NT2/D1 (cell line): Measurements from ENCODE around the gene LPP.

Experiments
- DNase-seq: peaks from one replicate; pipeline ENCODE4 v3.0.0-alpha.2; 2011; ENCODE audit warnings: low read depth, low spot score
- H3K27me3 ChIP-seq: 2 replicates; pipeline ENCODE4 v1.6.0; 2011; ENCODE audit warnings: mild to moderate bottlenecking; ENCODE audit not compliant: insufficient read length, insufficient read depth
- H3K36me3 ChIP-seq: 2 replicates; pipeline ENCODE4 v1.6.1; 2011; ENCODE audit warnings: mild to moderate bottlenecking, low read length, mixed read lengths; ENCODE audit not compliant: insufficient read depth, insufficient read length
- H3K4me1 ChIP-seq: 2 replicates; pipeline ENCODE4 v1.5.1; 2011; ENCODE audit not compliant: insufficient read depth, insufficient read length
- H3K4me3 ChIP-seq: 2 replicates; pipeline ENCODE4 v1.5.1; 2011; ENCODE audit warnings: low read depth; ENCODE audit not compliant: insufficient read length
- H3K9ac ChIP-seq: 2 replicates; pipeline ENCODE4 v1.6.0; 2011; ENCODE audit warnings: low read depth; ENCODE audit not compliant: insufficient read length
- H3K9me3 ChIP-seq: 2 replicates; pipeline ENCODE4 v1.5.1; 2011; ENCODE audit warnings: mild to moderate bottlenecking, low read length; ENCODE audit not compliant: insufficient read depth
- SUZ12 ChIP-seq: IDR thresholded peaks from 2 replicates; pipeline ENCODE4 v1.6.1; 2011; ENCODE audit not compliant: insufficient read length, insufficient read depth; ENCODE audit errors: extremely low read depth
- YY1 ChIP-seq: IDR thresholded peaks from 2 replicates; pipeline ENCODE4 v1.6.1; 2011; ENCODE audit not compliant: insufficient read length, insufficient read depth
- ZNF274 ChIP-seq: IDR thresholded peaks from 2 replicates; pipeline ENCODE4 v1.6.1; 2011; ENCODE audit warnings: mild to moderate bottlenecking, low read depth, low read length

Gene LPP

DNA sequence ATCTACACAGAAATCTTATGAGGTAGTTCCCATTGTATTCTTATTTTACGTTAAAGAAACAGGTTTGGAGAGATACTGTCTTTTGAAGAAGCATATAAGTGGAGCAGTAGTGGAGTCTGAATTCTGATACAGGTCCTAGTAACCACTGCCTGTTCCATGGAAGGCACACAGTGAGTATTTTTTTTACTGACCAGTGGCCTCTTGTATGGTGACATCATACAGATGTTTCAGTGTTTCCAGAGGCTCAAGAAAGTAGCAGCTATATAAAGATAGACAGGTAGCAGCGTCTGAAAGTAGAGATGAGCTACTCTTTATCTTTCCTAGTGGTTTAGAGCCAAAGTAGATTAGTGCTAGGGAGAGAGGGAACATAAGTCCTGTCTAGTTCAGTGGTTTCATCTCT lies 173.5 kb downstream of the LPP start:
- Histone ChIP-seq H3K4me3 (no peak overlapping the region), H3K36me3 (peaks cover 9% of the 10 kb centered on the region), H3K27me3 (no peaks in the 10 kb centered on the region), H3K9me3 (no peaks in the 10 kb centered on the region), H3K4me1 (no peaks in the 10 kb centered on the region), H3K9ac (no peak overlapping the region)
- no peak for DNase-seq
- TF ChIP-seq SUZ12 (no peak), YY1 (no peak), ZNF274 (no peak)

DNA sequence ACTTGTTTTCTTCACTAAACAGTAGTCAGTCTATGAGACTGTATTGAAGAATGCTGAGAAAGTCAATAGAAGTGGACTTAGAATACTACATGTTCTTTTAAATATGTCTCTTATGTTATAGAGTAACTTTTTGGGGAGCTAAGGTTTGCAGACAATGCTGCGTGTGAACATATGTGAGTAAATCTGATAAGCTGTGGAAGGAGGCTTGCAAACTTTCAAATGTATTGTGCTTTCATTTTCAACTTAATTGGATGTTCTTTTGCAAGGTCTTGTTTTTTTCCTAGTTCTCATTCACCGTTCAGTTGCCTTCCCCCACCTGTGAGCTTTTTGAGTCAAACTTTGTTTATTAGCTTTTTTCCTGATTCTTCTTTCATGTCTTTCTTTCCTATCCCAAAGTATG lies 176.2 kb downstream of the LPP start:
- no peaks in the 10 kb centered on the region for H3K9me3 ChIP-seq
- no peak for TF ChIP-seq YY1
- TF ChIP-seq SUZ12, result no peak
- no peak for TF ChIP-seq ZNF274
- no peaks in the 10 kb centered on the region for H3K27me3 ChIP-seq
- H3K9ac ChIP-seq, result no peak overlapping the region
- no peaks in the 10 kb centered on the region for H3K4me1 ChIP-seq
- H3K36me3 ChIP-seq, result peaks cover 9% of the 10 kb centered on the region
- no peak for DNase-seq
- H3K4me3 ChIP-seq, result no peak overlapping the region

DNA sequence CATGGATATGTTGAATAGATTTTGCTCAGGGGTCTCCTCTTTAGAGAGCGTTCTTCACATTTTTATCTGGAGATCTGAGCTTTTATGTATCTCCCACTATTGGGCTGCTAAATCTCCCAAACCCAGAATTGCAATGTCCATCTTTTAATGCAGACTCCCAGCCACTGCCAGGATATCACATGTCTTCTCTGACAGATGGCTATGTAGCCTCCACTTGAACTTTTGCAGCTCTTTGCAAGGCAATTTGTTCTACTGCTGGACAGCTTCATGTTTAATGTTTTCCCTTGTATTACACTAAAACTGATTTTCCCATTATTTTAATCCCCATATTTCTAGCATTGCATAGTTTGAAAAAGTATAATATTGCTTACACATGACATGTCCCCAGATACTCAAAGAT lies 177.2 kb downstream of the LPP start:
- Histone ChIP-seq H3K36me3 (peaks cover 4% of the 10 kb centered on the region), H3K4me3 (no peak overlapping the region), H3K27me3 (no peaks in the 10 kb centered on the region), H3K4me1 (no peaks in the 10 kb centered on the region), H3K9me3 (no peaks in the 10 kb centered on the region), H3K9ac (no peak overlapping the region)
- DNase-seq, result no peak
- TF ChIP-seq SUZ12 (no peak), ZNF274 (no peak), YY1 (no peak)

DNA sequence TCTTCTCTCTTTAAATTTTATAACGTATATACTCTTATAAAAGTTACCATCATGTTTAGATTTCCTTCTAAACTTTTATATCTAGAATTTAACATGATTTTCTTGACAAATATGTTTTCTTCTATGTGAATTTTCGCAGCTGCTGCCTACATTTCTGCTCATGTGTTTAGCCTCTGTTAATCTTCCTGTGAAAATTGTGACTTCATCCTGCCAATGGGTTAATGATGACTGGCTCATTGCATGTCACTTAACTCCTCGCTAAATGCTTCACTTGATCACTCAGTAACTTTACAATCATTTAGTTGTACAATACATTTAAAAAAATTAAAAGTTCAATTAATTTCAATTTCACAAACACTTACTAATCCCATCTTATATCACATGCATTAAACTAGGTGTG lies 178.1 kb downstream of the LPP start:
- no peak for TF ChIP-seq YY1
- Histone ChIP-seq H3K4me1 (no peaks in the 10 kb centered on the region), H3K9me3 (no peaks in the 10 kb centered on the region), H3K9ac (no peak overlapping the region), H3K27me3 (no peaks in the 10 kb centered on the region), H3K4me3 (no peak overlapping the region), H3K36me3 (no peaks in the 10 kb centered on the region)
- no peak for DNase-seq

DNA sequence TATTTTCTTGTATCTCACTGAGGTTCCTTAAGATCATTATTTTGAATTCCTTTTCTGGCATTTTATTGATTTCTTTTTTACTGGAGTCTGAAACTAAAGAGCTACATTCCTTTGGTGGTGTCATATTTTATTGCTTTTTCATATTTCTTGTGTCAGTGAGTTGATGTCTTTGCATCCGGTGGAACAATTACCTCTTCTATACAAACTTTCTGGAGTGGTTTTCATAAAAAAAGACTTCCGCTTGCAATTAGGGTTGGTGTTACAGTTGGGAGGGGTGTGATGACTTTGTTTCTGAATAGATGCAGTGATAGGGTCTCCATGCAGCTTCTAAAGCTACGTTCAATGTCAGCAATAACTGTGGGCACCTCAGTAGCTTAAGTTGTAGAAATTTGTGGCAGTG lies 181.7 kb downstream of the LPP start:
- DNase-seq, result no peak
- no peak overlapping the region for H3K4me3 ChIP-seq
- no peaks in the 10 kb centered on the region for H3K9me3 ChIP-seq
- no peaks in the 10 kb centered on the region for H3K27me3 ChIP-seq
- H3K4me1 ChIP-seq, result no peaks in the 10 kb centered on the region
- no peak overlapping the region for H3K9ac ChIP-seq
- no peaks in the 10 kb centered on the region for H3K36me3 ChIP-seq
- no peak for TF ChIP-seq SUZ12
- TF ChIP-seq YY1, result no peak
- TF ChIP-seq ZNF274, result no peak

DNA sequence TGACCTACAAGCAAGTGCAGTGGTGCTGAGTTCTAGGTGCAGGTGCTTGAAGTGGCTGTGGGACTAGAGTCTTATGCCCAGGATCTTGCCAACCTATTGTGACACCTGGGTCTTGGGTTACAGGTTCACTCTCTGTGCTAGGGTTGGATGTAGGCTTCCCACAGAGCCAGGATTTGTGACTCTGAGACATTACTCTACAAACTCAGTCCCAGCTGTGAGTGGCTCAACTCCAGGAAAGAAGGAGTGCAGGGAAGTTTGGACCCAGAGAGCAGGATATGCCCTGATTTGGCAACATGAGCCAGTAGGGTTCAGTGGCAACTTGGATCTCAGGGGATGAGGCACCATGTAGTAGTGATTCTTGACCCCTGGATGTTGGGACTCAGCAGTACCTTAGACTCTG lies 182.2 kb downstream of the LPP start:
- Histone ChIP-seq H3K9ac (no peak overlapping the region), H3K4me3 (no peak overlapping the region), H3K36me3 (no peaks in the 10 kb centered on the region), H3K9me3 (no peaks in the 10 kb centered on the region), H3K27me3 (no peaks in the 10 kb centered on the region), H3K4me1 (no peaks in the 10 kb centered on the region)
- DNase-seq, result no peak
- TF ChIP-seq YY1, result no peak
- no peak for TF ChIP-seq ZNF274
- no peak for TF ChIP-seq SUZ12

DNA sequence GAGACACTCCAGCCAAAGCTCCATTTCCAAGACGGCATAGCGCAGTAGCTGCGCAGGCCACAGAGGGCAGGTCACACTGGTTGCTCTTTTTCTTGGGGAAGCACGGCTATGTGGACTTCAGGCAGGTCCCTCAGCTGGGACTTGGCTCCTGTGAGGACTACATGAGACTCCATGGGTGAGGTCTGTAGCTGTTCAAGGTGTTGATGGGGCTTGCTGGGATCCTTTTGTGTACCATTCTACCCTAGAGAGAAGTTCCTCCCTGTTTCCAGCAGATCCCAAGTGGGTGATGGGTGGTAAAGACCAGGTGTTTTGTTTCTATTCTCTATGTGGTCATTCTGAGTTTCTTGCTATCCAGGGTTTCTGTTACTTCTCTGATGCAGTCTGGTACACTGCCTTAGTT lies 183.3 kb downstream of the LPP start:
- no peak for DNase-seq
- H3K4me1 ChIP-seq, result no peaks in the 10 kb centered on the region
- no peak for TF ChIP-seq SUZ12
- no peak for TF ChIP-seq YY1
- no peak for TF ChIP-seq ZNF274
- no peak overlapping the region for H3K4me3 ChIP-seq
- no peaks in the 10 kb centered on the region for H3K27me3 ChIP-seq
- H3K9me3 ChIP-seq, result no peaks in the 10 kb centered on the region
- H3K36me3 ChIP-seq, result no peaks in the 10 kb centered on the region
- H3K9ac ChIP-seq, result no peak overlapping the region

DNA sequence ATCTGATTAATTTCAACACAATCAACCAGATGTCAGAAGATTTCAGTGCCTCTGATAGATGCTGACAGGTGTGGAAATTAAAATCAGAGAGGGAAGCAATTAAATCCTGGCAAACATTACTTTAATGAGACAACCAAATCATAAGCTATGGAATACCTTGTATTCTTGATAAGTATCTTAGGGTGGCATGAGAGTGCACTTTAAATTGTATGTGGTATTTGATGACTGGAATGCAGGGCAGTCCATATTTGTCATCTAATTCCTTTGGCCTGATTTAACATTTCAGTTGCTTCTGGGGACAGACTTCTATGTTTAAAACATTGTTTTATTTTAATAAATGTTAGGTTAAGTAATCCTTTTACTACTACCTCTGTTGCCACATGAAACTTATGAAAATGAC lies 184.1 kb downstream of the LPP start:
- no peaks in the 10 kb centered on the region for H3K27me3 ChIP-seq
- TF ChIP-seq ZNF274 (no peak), YY1 (no peak), SUZ12 (no peak)
- no peaks in the 10 kb centered on the region for H3K4me1 ChIP-seq
- no peak overlapping the region for H3K9ac ChIP-seq
- no peaks in the 10 kb centered on the region for H3K9me3 ChIP-seq
- no peak overlapping the region for H3K4me3 ChIP-seq
- H3K36me3 ChIP-seq, result no peaks in the 10 kb centered on the region
- no peak for DNase-seq
